D721Med (cell line): Measurements from ENCODE around the gene KRTDAP.
"Not testable (repeated sequence)": the region's sequence is repeated elsewhere in the genome, so short reads cannot be mapped to it uniquely, and the experiment has no call there.

Experiments used
- DNase-seq: peaks from one replicate; pipeline ENCODE4 v3.0.0; 2011; ENCODE audit warnings: low spot score; ENCODE audit not compliant: insufficient read length
- FAIRE-seq: peaks from 2 replicates; lab custom pipeline; 2011; peaks lifted over from hg19 to GRCh38; lab: Jason Lieb, UNC
- CTCF ChIP-seq: IDR thresholded peaks from 2 replicates; pipeline ENCODE4 v1.5.1; 2012; ENCODE audit warnings: mild to moderate bottlenecking, control low read depth; ENCODE audit not compliant: insufficient read depth; ENCODE audit errors: missing control alignments

Gene KRTDAP

GRCh38 chr19:35484252-35485036 lies 5.8 kb downstream of the KRTDAP start:
- DNase-seq = no peak
- FAIRE-seq = no peak
- no peak for TF ChIP-seq CTCF

DNA sequence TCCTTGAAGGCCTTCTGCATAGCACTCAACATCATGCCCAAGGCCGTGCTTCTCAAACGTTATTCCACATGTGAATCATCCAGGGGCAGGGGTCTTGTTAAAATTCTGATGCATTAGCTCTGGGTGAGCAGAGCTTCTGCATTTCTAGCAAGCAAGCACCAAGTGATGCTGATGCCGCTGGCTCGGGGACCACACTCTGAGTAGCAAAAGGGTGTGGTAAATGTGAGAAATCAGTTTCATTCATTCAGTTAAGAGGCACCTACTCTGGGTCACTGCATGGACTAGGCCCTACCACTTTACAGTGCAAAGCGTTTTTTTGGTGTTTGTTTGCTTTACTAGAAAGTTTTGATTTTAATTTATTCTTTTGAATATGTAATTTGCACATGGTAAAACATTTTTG lies 7.2 kb downstream of the KRTDAP start:
- FAIRE-seq (no peak), DNase-seq (no peak)
- TF ChIP-seq CTCF = no peak

GRCh38 chr19:35478794-35479677 lies 11.2 kb downstream of the KRTDAP start:
- no peak for FAIRE-seq
- peak; percentile 22 for TF ChIP-seq CTCF

GRCh38 chr19:35476149-35476548 lies 14.1 kb downstream of the KRTDAP start:
- no peak for DNase-seq
- FAIRE-seq = no peak
- TF ChIP-seq CTCF = no peak

More at GRCh38 chr19:35478794-35479677, 11.2 kb downstream of the KRTDAP start:
- DNase-seq = no peak

DNA sequence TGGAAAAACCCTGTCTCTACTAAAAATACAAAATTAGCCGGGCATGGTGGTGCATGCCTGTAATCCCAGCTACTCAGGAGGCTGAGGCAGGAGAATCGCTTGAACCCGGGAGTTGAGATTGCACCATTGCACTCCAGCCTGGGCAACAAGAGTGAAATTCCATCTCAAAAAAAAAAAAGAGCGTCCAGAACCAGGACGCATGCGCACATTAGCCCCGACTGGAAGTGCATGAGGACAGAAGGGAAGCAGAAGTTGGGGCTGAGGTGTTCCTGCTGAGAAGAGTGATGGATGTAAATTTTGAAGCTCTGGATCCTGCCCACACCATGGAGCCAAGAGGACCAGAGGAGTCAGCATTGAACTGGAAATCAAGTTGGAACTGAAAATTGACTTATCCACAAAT lies 15.7 kb downstream of the KRTDAP start:
- DNase-seq, FAIRE-seq: not testable (repeated sequence)

DNA sequence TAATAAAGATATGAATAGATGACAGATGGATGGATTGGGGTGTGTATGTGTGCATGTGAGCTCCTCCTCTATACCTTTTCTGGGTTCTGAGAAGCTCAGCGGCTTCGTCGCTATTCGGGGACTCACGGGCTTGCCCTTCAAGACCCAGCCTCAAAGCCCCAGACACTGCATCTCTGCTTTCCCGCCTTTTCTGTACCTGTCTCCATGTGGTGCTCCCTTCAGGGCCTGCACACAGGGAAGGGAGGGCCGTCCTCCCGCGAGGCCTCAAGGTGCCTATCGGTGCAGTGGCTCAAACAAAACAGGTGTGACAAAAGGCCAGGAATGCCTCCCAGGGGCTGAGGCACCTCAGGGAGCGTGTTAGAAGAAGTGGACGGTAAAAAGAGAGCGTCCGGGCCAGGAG lies 16.2 kb downstream of the KRTDAP start:
- no peak for TF ChIP-seq CTCF
- FAIRE-seq (no peak), DNase-seq (no peak)

DNA sequence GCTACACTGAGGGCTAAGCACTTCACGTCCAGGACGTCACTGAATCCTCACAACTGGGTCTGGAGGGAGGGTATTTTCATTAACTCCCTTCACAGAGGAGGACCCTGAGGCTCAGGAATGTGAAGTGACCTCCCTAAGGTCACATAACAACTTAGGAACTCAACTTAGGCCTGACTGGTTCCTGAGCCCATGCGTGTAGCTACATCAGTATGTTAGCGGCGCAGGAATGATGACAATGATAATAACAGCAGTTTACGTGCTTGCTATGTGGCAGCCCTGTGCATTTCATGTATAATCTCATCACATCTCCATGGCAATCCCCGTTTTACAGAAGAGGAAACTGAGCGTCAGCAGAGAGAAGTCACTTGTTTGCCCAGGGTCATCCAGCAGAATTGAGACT lies 18.3 kb downstream of the KRTDAP start:
- FAIRE-seq (no peak), DNase-seq (no peak)
- TF ChIP-seq CTCF = no peak

- not testable (repeated sequence) for FAIRE-seq, DNase-seq
Measured at GRCh38 chr19:35471075-35471474, 19.2 kb downstream of the KRTDAP start.
